AG04449 (cell line): ENCODE data around the gene DLK1.

Experiments
- CTCF ChIA-PET: fragments of 350-600 bp; formaldehyde crosslinking; extraction: SDS; loops from one replicate; lab custom pipeline; 2021; ENCODE audit warnings: antibody characterized with exemption; lab: Yijun Ruan, JAX
- POLR2A ChIA-PET: fragments of 400-600, 350-600 bp; formaldehyde crosslinking; extraction: SDS; loops from one replicate; lab custom pipeline; 2020; ENCODE audit warnings: antibody characterized with exemption, inconsistent platforms; lab: Yijun Ruan, JAX
- DNase-seq: peaks from one replicate; pipeline ENCODE4 v3.0.0-alpha.2; 2010; ENCODE audit warnings: low read depth, low spot score
- H3K4me3 ChIP-seq: 2 replicates; pipeline ENCODE4 v1.5.1; 2011; ENCODE audit warnings: low read depth, mild to moderate bottlenecking, control low read depth, low read length
- TF ChIP-seq, protein P1 (sequence below): IDR thresholded peaks from one replicate; pipeline ENCODE4 v1.5.1; 2011; ENCODE audit warnings: mild to moderate bottlenecking, moderate library complexity, low read length, control low read depth, inconsistent platforms; ENCODE audit not compliant: insufficient read depth; ENCODE audit errors: missing control alignments

The DLK1 gene

GRCh38 chr14:100708425-100709288, 18.0 kb upstream of the DLK1 start:
- DNase-seq, result no peak
- TF ChIP-seq, protein P1, sequence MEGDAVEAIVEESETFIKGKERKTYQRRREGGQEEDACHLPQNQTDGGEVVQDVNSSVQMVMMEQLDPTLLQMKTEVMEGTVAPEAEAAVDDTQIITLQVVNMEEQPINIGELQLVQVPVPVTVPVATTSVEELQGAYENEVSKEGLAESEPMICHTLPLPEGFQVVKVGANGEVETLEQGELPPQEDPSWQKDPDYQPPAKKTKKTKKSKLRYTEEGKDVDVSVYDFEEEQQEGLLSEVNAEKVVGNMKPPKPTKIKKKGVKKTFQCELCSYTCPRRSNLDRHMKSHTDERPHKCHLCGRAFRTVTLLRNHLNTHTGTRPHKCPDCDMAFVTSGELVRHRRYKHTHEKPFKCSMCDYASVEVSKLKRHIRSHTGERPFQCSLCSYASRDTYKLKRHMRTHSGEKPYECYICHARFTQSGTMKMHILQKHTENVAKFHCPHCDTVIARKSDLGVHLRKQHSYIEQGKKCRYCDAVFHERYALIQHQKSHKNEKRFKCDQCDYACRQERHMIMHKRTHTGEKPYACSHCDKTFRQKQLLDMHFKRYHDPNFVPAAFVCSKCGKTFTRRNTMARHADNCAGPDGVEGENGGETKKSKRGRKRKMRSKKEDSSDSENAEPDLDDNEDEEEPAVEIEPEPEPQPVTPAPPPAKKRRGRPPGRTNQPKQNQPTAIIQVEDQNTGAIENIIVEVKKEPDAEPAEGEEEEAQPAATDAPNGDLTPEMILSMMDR, result no peak
- POLR2A ChIA-PET, result no interaction called here
- no peak overlapping the region for H3K4me3 ChIP-seq
- CTCF ChIA-PET, result interaction anchor here (0.7 to 1.1 kb wide), 3 partner anchors 8 to 13 kb away, joined by 3 to 4 read pairs (median 3); no protein-coding TSS in a partner anchor

DNA sequence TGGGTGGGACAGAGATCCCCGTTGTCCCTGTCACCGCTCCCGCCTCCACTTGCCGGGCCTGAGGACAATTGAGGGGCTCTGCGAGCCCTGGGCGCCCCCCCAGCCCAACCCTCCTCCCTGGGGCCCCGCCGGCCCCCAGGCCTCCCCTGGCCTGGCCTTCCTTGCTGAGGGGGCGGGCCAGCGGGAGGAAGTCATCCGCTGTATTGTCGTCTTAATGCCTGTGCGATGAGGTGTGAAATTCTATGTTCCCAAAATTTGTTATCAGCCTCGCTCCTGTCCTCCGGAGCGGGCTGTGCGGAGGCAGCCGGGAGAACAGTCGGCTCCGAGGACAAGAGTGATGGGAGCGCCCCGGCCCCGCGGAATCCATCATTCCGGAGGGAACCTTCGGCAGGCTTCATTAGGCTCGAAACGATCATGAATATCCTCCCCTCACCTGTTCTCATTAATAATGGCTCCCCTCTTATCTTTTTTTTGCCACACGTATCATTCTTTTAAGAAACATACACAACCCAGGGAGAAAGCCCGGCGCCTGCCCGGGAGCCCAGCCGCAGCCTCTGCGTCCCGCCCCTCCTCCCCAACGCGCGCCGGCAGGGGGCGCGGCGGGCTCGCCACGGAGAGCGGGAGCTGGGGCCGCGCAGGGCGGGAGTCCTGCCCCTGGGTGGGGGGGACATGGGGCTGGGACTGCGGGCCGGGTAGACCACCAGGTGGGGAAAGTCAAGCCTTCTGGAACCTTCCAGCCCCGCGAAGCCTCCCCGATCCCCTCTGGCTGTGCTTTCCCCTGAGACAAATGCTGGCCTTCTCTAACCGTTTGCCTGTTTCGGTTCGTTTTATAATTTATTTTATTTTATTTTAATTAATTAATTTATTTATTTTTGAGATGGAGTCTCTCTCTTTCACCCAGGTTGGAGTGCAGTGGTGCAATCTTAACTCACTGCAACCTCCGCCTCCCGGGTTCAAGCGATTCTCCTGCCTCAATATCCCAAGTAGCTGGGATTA, 17.1 kb upstream of the DLK1 start:
- peak overlapping the region; percentile 44 for H3K4me3 ChIP-seq
- POLR2A ChIA-PET, result interaction anchor here (1.0 kb wide), 1 partner anchor 117 kb away, joined by 3 read pairs; no protein-coding TSS in a partner anchor
- CTCF ChIA-PET, result interaction anchor here (0.6 to 2.2 kb wide), 29 partner anchors 8 to 918 kb away, joined by 3 to 20 read pairs (median 3); no protein-coding TSS in a partner anchor
- no peak for DNase-seq
- TF ChIP-seq, protein P1, result peak; percentile 77

- TF ChIP-seq, protein P1, result no peak
- POLR2A ChIA-PET, result interaction anchor here (1.0 kb wide), 1 partner anchor 116 kb away, joined by 3 read pairs; no protein-coding TSS in a partner anchor
- CTCF ChIA-PET, result interaction anchor here (0.6 to 2.2 kb wide), 29 partner anchors 8 to 917 kb away, joined by 3 to 20 read pairs (median 3); no protein-coding TSS in a partner anchor
- no peak overlapping the region for H3K4me3 ChIP-seq
- DNase-seq, result no peak
Measured at GRCh38 chr14:100710391-100710790, 16.3 kb upstream of the DLK1 start.

DNA sequence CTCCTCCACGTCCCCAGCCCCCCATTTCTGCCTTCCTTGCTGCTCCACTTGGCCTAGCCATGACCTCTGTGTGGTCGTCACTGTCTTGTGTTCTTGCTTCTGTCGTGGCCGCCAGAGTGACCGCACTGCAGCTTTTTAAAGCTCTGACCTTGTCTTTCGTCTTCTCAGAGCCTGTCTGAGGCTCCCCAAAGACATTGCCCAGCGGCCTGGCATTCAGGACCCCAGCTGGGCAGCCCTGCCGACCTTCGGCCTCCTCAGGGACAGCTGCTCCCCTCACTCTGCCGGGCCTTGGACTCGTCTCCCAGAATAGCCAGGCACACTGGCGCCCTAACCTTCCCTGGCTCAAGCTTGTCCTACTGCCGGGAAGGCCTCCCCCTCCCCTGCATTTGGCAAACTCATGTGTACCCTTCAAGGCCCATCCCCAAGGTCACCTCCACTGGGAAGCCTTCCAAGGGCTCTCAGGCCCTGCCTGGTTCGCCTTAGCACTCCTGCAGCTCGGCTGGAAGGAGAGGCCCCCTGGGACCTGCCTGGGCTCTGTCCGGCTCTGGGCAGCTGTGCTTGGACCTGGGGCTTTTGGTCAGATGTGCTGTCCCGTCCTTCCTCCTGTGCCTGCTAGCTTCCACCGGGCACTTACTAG, 15.7 kb upstream of the DLK1 start:
- no peak overlapping the region for H3K4me3 ChIP-seq
- ChIA-PET POLR2A (interaction anchor here (0.7 kb wide), 1 partner anchor 115 kb away, joined by 3 read pairs; the partner anchor contains the start of gene MEG3), CTCF (interaction anchor here (0.8 to 2.2 kb wide), 20 partner anchors 10 to 917 kb away, joined by 3 to 20 read pairs (median 4); no protein-coding TSS in a partner anchor)
- TF ChIP-seq, protein P1, result no peak
- no peak for DNase-seq

DNA sequence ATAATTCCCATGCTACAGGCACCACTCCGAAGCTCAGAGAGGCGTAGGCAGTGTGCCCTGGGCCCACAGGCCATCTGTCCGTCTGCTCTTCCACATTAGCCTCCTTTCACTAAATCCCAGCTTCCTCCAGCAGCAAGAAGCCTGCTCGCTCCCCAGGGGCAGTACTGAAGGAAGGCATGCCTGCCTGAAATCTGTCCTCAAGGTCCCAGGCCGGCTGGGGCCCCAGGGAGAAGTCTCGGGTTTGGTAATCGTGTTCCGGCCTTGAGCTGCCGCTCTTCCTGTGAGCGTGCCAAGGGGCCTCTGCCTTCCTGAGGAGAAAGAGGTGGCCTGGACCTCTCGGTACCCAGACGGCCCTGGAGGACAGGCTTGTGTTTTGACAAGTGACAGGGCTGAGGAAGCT, 15.2 kb upstream of the DLK1 start:
- DNase-seq, result no peak
- ChIA-PET POLR2A (interaction anchor here (0.7 kb wide), 1 partner anchor 115 kb away, joined by 3 read pairs; the partner anchor contains the start of gene MEG3), CTCF (interaction anchor here (0.8 to 2.2 kb wide), 12 partner anchors 10 to 916 kb away, joined by 3 to 20 read pairs (median 4); no protein-coding TSS in a partner anchor)
- TF ChIP-seq, protein P1, result no peak
- no peak overlapping the region for H3K4me3 ChIP-seq
